ENCODE results near the gene VNN1.
A peak's percentile ranks its signal among the peaks of the same experiment; 100 is the strongest.

VNN1 gene, protein sequence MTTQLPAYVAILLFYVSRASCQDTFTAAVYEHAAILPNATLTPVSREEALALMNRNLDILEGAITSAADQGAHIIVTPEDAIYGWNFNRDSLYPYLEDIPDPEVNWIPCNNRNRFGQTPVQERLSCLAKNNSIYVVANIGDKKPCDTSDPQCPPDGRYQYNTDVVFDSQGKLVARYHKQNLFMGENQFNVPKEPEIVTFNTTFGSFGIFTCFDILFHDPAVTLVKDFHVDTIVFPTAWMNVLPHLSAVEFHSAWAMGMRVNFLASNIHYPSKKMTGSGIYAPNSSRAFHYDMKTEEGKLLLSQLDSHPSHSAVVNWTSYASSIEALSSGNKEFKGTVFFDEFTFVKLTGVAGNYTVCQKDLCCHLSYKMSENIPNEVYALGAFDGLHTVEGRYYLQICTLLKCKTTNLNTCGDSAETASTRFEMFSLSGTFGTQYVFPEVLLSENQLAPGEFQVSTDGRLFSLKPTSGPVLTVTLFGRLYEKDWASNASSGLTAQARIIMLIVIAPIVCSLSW

DNA sequence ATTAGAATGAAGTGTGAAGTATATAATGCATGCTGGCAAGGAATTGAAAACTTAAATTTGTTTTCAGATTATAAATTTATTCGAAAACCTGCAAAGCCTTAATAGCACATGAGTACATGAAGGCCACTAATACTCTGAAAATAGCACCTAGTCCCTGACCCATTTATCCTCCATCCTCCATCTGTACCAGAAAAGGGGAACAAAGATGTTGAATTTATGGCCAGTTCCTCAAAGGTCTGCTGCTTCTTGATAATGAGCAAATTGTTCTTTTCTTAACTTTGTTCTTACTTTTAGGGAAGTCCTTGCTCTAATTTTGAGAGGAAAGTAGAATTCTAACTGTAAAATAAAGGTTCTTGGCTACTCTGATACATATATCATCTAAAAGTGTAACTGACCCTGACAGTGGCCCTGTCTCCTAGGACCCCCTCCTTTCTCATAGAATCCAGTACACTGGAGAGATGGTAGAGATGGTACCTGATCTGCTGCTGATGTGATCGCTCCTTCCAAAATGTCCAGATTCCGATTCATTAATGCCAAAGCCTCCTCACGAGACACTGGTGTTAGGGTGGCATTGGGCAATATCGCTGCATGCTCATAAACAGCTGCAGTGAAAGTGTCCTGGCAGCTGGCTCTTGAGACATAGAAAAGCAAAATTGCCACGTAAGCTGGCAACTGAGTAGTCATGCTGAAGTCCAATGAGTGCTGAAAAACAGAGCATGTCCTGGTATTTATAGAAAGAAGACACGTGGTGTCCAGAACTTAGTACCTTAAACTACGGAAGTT is at the start of gene VNN1:
VNN1 (minus strand) TSS at position 704 of the 783 bp plus-strand sequence; CDS start at position 684, 20 bp downstream.
- no peak within 1 kb of the TSS for H3K27ac ChIP-seq (ENCODE audit: low read depth, low read length)
- H3K9ac ChIP-seq (ENCODE audit: low read length): no peak within 1 kb of the TSS
- H2AFZ ChIP-seq (ENCODE audit: low read depth, low read length, severe bottlenecking): no peak within 1 kb of the TSS
- no peaks in the 10 kb centered on the region for H3F3A ChIP-seq (ENCODE audit: insufficient read depth)
- H3K27me3 ChIP-seq (ENCODE audit: low read length): no peaks in the 10 kb centered on the region
- no peak for TF ChIP-seq EZH2phosphoT487 (conservative IDR thresholded peaks at IDR 0.05; ENCODE audit: low read length)
- TF ChIP-seq, protein P1, sequence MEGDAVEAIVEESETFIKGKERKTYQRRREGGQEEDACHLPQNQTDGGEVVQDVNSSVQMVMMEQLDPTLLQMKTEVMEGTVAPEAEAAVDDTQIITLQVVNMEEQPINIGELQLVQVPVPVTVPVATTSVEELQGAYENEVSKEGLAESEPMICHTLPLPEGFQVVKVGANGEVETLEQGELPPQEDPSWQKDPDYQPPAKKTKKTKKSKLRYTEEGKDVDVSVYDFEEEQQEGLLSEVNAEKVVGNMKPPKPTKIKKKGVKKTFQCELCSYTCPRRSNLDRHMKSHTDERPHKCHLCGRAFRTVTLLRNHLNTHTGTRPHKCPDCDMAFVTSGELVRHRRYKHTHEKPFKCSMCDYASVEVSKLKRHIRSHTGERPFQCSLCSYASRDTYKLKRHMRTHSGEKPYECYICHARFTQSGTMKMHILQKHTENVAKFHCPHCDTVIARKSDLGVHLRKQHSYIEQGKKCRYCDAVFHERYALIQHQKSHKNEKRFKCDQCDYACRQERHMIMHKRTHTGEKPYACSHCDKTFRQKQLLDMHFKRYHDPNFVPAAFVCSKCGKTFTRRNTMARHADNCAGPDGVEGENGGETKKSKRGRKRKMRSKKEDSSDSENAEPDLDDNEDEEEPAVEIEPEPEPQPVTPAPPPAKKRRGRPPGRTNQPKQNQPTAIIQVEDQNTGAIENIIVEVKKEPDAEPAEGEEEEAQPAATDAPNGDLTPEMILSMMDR (IDR thresholded peaks at IDR 0.05; ENCODE audit: insufficient read depth, low read length, poor library complexity, severe bottlenecking): no peak
- no peak within 1 kb of the TSS for H3K4me3 ChIP-seq (ENCODE audit: insufficient read depth, low read length, poor library complexity, severe bottlenecking)
- H3K4me2 ChIP-seq (ENCODE audit: low read depth, low read length, poor library complexity, severe bottlenecking): no peak within 1 kb of the TSS
- no peaks in the 10 kb centered on the region for H3K9me2 ChIP-seq (replicated peaks; ENCODE audit: insufficient read depth, low read length)
- no peaks in the 10 kb centered on the region for H3K79me2 ChIP-seq (ENCODE audit: insufficient read depth, low read length)
- no peaks in the 10 kb centered on the region for H4K20me1 ChIP-seq (ENCODE audit: low read depth, low read length)
- no peaks in the 10 kb centered on the region for H3K9me3 ChIP-seq (ENCODE audit: insufficient read depth, low read length)
- H3K36me3 ChIP-seq (ENCODE audit: low read length): no peaks in the 10 kb centered on the region

DNA sequence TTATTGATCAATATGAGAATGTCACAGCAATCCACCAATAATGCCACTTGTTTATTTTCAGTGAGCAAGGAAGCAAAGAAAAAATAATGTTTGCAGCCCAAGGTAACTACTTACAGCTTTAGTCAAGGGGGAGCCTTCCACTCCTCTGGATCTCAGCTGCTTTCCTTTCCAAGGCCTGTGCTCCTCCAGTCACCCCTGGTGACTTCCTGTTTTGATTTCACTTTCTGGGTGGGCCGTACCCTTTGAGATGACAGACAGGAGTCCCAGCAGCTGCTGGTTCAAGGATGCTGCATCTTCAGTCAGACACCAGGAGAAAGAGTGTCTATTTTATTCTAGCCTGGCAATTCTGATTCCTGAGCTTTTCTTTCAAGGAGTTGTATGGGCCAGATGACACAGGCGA is 49.4 kb upstream of the VNN1 start:
- Histone ChIP-seq H3K4me3 (ENCODE audit: insufficient read depth, low read length, poor library complexity, severe bottlenecking) (peak overlapping the region; percentile 34), H4K20me1 (ENCODE audit: low read depth, low read length) (no peaks in the 10 kb centered on the region), H3K9me3 (ENCODE audit: insufficient read depth, low read length) (no peaks in the 10 kb centered on the region), H3K9me2 (replicated peaks; ENCODE audit: insufficient read depth, low read length) (no peaks in the 10 kb centered on the region), H3K9ac (ENCODE audit: low read length) (peak overlapping the region; percentile 9), H3K27ac (ENCODE audit: low read depth, low read length) (no peak overlapping the region), H3K27me3 (ENCODE audit: low read length) (no peaks in the 10 kb centered on the region), H2AFZ (ENCODE audit: low read depth, low read length, severe bottlenecking) (peak overlapping the region; percentile 44), H3K4me2 (ENCODE audit: low read depth, low read length, poor library complexity, severe bottlenecking) (peak overlapping the region; percentile 62), H3K36me3 (ENCODE audit: low read length) (no peaks in the 10 kb centered on the region), H3K79me2 (ENCODE audit: insufficient read depth, low read length) (no peaks in the 10 kb centered on the region), H3F3A (ENCODE audit: insufficient read depth) (peaks cover 9% of the 10 kb centered on the region)
- TF ChIP-seq EZH2phosphoT487 (conservative IDR thresholded peaks at IDR 0.05; ENCODE audit: low read length): no peak
- TF ChIP-seq, protein P1 (IDR thresholded peaks at IDR 0.05; ENCODE audit: insufficient read depth, low read length, poor library complexity, severe bottlenecking): no peak

DNA sequence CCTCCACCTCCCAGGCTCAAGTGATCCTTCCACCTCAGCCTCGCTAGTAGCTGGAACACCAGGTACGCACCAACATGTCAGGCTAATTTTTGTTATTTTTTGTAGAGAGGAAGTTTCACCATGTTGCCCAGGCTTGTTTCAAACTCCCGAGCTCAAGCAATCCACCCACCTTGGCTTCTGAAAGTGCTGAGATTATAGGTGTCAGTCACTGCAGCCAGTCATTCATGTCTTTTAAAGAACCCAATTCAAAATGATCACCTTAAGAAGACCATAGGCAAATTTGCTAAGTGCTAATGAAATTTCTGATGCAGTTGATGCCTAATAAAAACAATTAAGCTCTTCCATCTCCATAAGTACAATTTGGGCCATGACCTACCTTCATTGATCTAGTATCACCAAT is 46.4 kb upstream of the VNN1 start:
- peaks cover 33% of the 10 kb centered on the region for H3F3A ChIP-seq (ENCODE audit: insufficient read depth)
- H3K27ac ChIP-seq (ENCODE audit: low read depth, low read length): no peak overlapping the region
- H3K9ac ChIP-seq (ENCODE audit: low read length): no peak overlapping the region
- H3K9me2 ChIP-seq (replicated peaks; ENCODE audit: insufficient read depth, low read length): no peaks in the 10 kb centered on the region
- TF ChIP-seq, protein P1 (IDR thresholded peaks at IDR 0.05; ENCODE audit: insufficient read depth, low read length, poor library complexity, severe bottlenecking): no peak
- no peak for TF ChIP-seq EZH2phosphoT487 (conservative IDR thresholded peaks at IDR 0.05; ENCODE audit: low read length)
- no peak overlapping the region for H3K4me3 ChIP-seq (ENCODE audit: insufficient read depth, low read length, poor library complexity, severe bottlenecking)
- H3K36me3 ChIP-seq (ENCODE audit: low read length): 0 out of 2 replicates have a peak, but pooled peaks cover 2% of the 10 kb centered on the region
- H3K27me3 ChIP-seq (ENCODE audit: low read length): no peaks in the 10 kb centered on the region
- H3K4me2 ChIP-seq (ENCODE audit: low read depth, low read length, poor library complexity, severe bottlenecking): no peak overlapping the region
- H2AFZ ChIP-seq (ENCODE audit: low read depth, low read length, severe bottlenecking): no peak overlapping the region
- H3K9me3 ChIP-seq (ENCODE audit: insufficient read depth, low read length): no peaks in the 10 kb centered on the region
- H4K20me1 ChIP-seq (ENCODE audit: low read depth, low read length): no peaks in the 10 kb centered on the region
- H3K79me2 ChIP-seq (ENCODE audit: insufficient read depth, low read length): peaks cover 11% of the 10 kb centered on the region; the same call in 1 of the 2 replicates

Measured in SU-DHL-6 (cell line).